ENCODE results near the gene CUBN.

The CUBN gene

DNA sequence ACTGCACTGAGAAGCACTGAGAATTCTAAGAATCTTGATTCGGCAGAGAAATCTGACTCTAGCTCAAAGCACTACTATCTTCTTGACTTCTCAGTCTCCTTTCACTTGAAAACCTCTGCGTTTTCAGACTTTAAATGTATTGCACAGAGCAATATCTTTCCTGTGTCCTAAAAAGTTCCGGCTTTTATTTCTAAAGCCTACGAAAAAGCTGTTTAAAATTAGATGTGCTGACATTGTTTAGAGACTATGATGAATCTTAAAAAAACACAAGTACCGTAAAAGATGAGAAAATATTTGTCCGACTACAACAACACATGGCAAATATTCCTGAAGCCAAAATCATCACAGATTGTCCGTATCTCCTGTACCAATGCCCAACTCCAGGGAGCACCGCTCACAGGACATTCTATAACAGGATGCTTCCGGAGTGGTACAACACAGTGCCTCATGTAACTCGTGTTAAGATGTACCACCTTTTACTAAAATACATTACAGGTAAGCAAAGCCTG is 136.9 kb downstream of the CUBN start:
- no peak overlapping the region for H3K4me3 ChIP-seq (ENCODE audit: control insufficient read depth in 1 of 7, extremely low read depth in 1 of 7, insufficient read depth in 4 of 7, low read depth in 2 of 7, low read length in 6 of 7)
- H3K36me3 ChIP-seq (ENCODE audit: control insufficient read depth in 4 of 4, insufficient read depth in 4 of 4, low read length in 3 of 4) = no peaks in the 10 kb centered on the region
- no peaks in the 10 kb centered on the region for H3K9me3 ChIP-seq (ENCODE audit: control extremely low read depth in 1 of 5, control insufficient read depth in 4 of 5, insufficient read depth in 2 of 5, low read depth in 1 of 5, low read length in 4 of 5)
- H3K27ac ChIP-seq (ENCODE audit: insufficient read depth in 1 of 2, low read depth in 1 of 2, low read length in 2 of 2, poor library complexity in 1 of 2, severe bottlenecking in 2 of 2) = no peak overlapping the region
- H3K4me1 ChIP-seq (ENCODE audit: control extremely low read depth in 1 of 4, control insufficient read depth in 4 of 4, insufficient read depth in 4 of 4, low read length in 3 of 4) = peaks cover 5 to 32% (median 15%) of the 10 kb centered on the region in 4 experiments
- no peaks in the 10 kb centered on the region for H3K27me3 ChIP-seq (replicated peaks in 2 of 5; ENCODE audit: control insufficient read depth in 4 of 5, insufficient read depth in 5 of 5, low read length in 4 of 5)
- POLR2A ChIA-PET = no interaction called here
- WGBS (ENCODE audit: insufficient coverage) = 95% methylated on average over 9 of the region's 10 CpGs
- DNase-seq = no peak
- CTCF ChIA-PET = interaction anchor here (1.0 kb wide), 2 partner anchors 16 to 34 kb away, joined by 3 read pairs; no protein-coding TSS in a partner anchor

GRCh38 chr10:16991011-16991410 is 138.6 kb downstream of the CUBN start:
- H3K4me1 ChIP-seq (ENCODE audit: control extremely low read depth in 1 of 4, control insufficient read depth in 4 of 4, insufficient read depth in 4 of 4, low read length in 3 of 4) = peaks cover 0 to 19% (median 5%) of the 10 kb centered on the region in 4 experiments
- no peaks in the 10 kb centered on the region for H3K9me3 ChIP-seq (ENCODE audit: control extremely low read depth in 1 of 5, control insufficient read depth in 4 of 5, insufficient read depth in 2 of 5, low read depth in 1 of 5, low read length in 4 of 5)
- DNase-seq = no peak
- 100% methylated on average over 1 of the region's 2 CpGs for WGBS (ENCODE audit: insufficient coverage)
- no peaks in the 10 kb centered on the region for H3K27me3 ChIP-seq (replicated peaks in 2 of 5; ENCODE audit: control insufficient read depth in 4 of 5, insufficient read depth in 5 of 5, low read length in 4 of 5)
- H3K27ac ChIP-seq (ENCODE audit: insufficient read depth in 1 of 2, low read depth in 1 of 2, low read length in 2 of 2, poor library complexity in 1 of 2, severe bottlenecking in 2 of 2) = no peak overlapping the region
- no peaks in the 10 kb centered on the region for H3K36me3 ChIP-seq (ENCODE audit: control insufficient read depth in 4 of 4, insufficient read depth in 4 of 4, low read length in 3 of 4)
- POLR2A ChIA-PET = no interaction called here
- H3K4me3 ChIP-seq (ENCODE audit: control insufficient read depth in 1 of 7, extremely low read depth in 1 of 7, insufficient read depth in 4 of 7, low read depth in 2 of 7, low read length in 6 of 7) = no peak overlapping the region
- CTCF ChIA-PET = no interaction called here

DNA sequence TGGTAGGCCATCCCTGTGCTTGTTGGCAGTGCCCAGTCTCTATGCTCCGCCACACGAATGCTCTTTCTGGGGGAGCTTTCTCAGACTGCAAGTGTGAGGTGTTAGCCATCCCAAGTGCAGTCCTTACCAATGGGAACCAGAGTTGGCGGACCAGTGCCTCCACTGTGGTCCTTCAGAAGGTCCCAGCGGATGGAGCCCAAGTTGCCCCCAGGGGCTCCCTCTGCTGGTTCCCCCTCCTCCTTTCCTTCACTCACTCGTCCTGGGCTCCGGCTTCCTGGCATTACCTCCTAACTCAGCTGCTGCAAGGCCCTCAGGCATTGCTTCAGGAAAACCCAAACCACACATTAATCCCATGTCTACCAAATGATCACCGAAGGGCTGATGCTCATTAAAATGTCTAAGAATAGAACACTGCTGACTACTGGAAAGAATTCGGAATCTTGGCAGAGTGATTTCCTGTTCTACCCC is 139.8 kb downstream of the CUBN start:
- POLR2A ChIA-PET = no interaction called here
- H3K27me3 ChIP-seq (replicated peaks in 2 of 5; ENCODE audit: control insufficient read depth in 4 of 5, insufficient read depth in 5 of 5, low read length in 4 of 5) = no peaks in the 10 kb centered on the region
- H3K36me3 ChIP-seq (ENCODE audit: control insufficient read depth in 4 of 4, insufficient read depth in 4 of 4, low read length in 3 of 4) = peaks cover 0 to 2% (median 0%) of the 10 kb centered on the region in 4 experiments
- H3K27ac ChIP-seq (ENCODE audit: insufficient read depth in 1 of 2, low read depth in 1 of 2, low read length in 2 of 2, poor library complexity in 1 of 2, severe bottlenecking in 2 of 2) = no peak overlapping the region
- CTCF ChIA-PET = no interaction called here
- H3K9me3 ChIP-seq (ENCODE audit: control extremely low read depth in 1 of 5, control insufficient read depth in 4 of 5, insufficient read depth in 2 of 5, low read depth in 1 of 5, low read length in 4 of 5) = no peaks in the 10 kb centered on the region
- no peak overlapping the region for H3K4me3 ChIP-seq (ENCODE audit: control insufficient read depth in 1 of 7, extremely low read depth in 1 of 7, insufficient read depth in 4 of 7, low read depth in 2 of 7, low read length in 6 of 7)
- DNase-seq = no peak
- WGBS (ENCODE audit: insufficient coverage) = 91% methylated on average over 4 of the region's 8 CpGs
- H3K4me1 ChIP-seq (ENCODE audit: control extremely low read depth in 1 of 4, control insufficient read depth in 4 of 4, insufficient read depth in 4 of 4, low read length in 3 of 4) = peaks cover 0 to 8% (median 1%) of the 10 kb centered on the region in 4 experiments

- ChIA-PET POLR2A (no interaction called here), CTCF (interaction anchor here (1.0 kb wide), 1 partner anchor 11 kb away, joined by 4 read pairs; no protein-coding TSS in a partner anchor)
- no CpG with 5 or more reads among the region's 2 CpGs for WGBS (ENCODE audit: insufficient coverage)
- no peak for DNase-seq
- Histone ChIP-seq H3K27me3 (replicated peaks in 2 of 5; ENCODE audit: control insufficient read depth in 4 of 5, insufficient read depth in 5 of 5, low read length in 4 of 5) (no peaks in the 10 kb centered on the region), H3K4me1 (ENCODE audit: control extremely low read depth in 1 of 4, control insufficient read depth in 4 of 4, insufficient read depth in 4 of 4, low read length in 3 of 4) (peaks cover 0 to 1% (median 0%) of the 10 kb centered on the region in 4 experiments), H3K4me3 (ENCODE audit: control insufficient read depth in 1 of 7, extremely low read depth in 1 of 7, insufficient read depth in 4 of 7, low read depth in 2 of 7, low read length in 6 of 7) (no peak overlapping the region), H3K27ac (ENCODE audit: insufficient read depth in 1 of 2, low read depth in 1 of 2, low read length in 2 of 2, poor library complexity in 1 of 2, severe bottlenecking in 2 of 2) (no peak overlapping the region), H3K9me3 (ENCODE audit: control extremely low read depth in 1 of 5, control insufficient read depth in 4 of 5, insufficient read depth in 2 of 5, low read depth in 1 of 5, low read length in 4 of 5) (no peaks in the 10 kb centered on the region), H3K36me3 (ENCODE audit: control insufficient read depth in 4 of 4, insufficient read depth in 4 of 4, low read length in 3 of 4) (peaks cover 0 to 2% (median 0%) of the 10 kb centered on the region in 4 experiments)
Measured at GRCh38 chr10:16988900-16989299, 140.7 kb downstream of the CUBN start.

- H3K4me3 ChIP-seq (ENCODE audit: control insufficient read depth in 1 of 7, extremely low read depth in 1 of 7, insufficient read depth in 4 of 7, low read depth in 2 of 7, low read length in 6 of 7) = no peak overlapping the region
- no peak overlapping the region for H3K27ac ChIP-seq (ENCODE audit: insufficient read depth in 1 of 2, low read depth in 1 of 2, low read length in 2 of 2, poor library complexity in 1 of 2, severe bottlenecking in 2 of 2)
- H3K27me3 ChIP-seq (replicated peaks in 2 of 5; ENCODE audit: control insufficient read depth in 4 of 5, insufficient read depth in 5 of 5, low read length in 4 of 5) = no peaks in the 10 kb centered on the region
- no peaks in the 10 kb centered on the region for H3K9me3 ChIP-seq (ENCODE audit: control extremely low read depth in 1 of 5, control insufficient read depth in 4 of 5, insufficient read depth in 2 of 5, low read depth in 1 of 5, low read length in 4 of 5)
- peaks cover 0 to 2% (median 0%) of the 10 kb centered on the region in 4 experiments for H3K36me3 ChIP-seq (ENCODE audit: control insufficient read depth in 4 of 4, insufficient read depth in 4 of 4, low read length in 3 of 4)
- H3K4me1 ChIP-seq (ENCODE audit: control extremely low read depth in 1 of 4, control insufficient read depth in 4 of 4, insufficient read depth in 4 of 4, low read length in 3 of 4) = no peaks in the 10 kb centered on the region
- ChIA-PET POLR2A (interaction anchor here (1.0 kb wide), 1 partner anchor 15 kb away, joined by 3 read pairs; no protein-coding TSS in a partner anchor), CTCF (no interaction called here)
- no peak for DNase-seq
- 99% methylated on average over 5 of the region's 8 CpGs for WGBS (ENCODE audit: insufficient coverage)
Measured at GRCh38 chr10:16987976-16988610, 141.5 kb downstream of the CUBN start.

DNA sequence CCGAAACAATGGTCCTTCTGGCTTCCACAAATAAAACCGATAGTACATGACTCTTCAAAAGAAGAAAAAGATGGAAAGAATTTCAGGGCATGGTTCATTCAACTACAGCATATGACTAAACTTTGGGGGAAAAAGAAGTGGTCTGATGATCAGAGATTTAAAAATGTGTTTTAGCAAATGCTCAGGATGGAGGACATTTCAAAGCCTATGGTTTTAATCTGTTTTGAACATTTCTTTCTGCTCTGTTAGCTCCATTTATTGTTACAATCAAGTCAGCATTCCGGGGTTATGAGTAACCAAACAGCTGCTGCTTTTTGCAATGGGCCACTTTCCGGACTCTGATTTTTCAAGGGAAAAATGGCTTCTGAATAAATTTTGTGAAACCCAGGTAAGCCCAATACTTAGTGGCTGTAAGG is 142.4 kb downstream of the CUBN start:
- ChIA-PET POLR2A (interaction anchor here (1.0 kb wide), 1 partner anchor 14 kb away, joined by 3 read pairs; no protein-coding TSS in a partner anchor), CTCF (interaction anchor here (1.3 kb wide), 1 partner anchor 29 kb away, joined by 4 read pairs; no protein-coding TSS in a partner anchor)
- Histone ChIP-seq H3K4me1 (ENCODE audit: control extremely low read depth in 1 of 4, control insufficient read depth in 4 of 4, insufficient read depth in 4 of 4, low read length in 3 of 4) (no peaks in the 10 kb centered on the region), H3K4me3 (ENCODE audit: control insufficient read depth in 1 of 7, extremely low read depth in 1 of 7, insufficient read depth in 4 of 7, low read depth in 2 of 7, low read length in 6 of 7) (no peak overlapping the region), H3K27ac (ENCODE audit: insufficient read depth in 1 of 2, low read depth in 1 of 2, low read length in 2 of 2, poor library complexity in 1 of 2, severe bottlenecking in 2 of 2) (no peak overlapping the region), H3K27me3 (replicated peaks in 2 of 5; ENCODE audit: control insufficient read depth in 4 of 5, insufficient read depth in 5 of 5, low read length in 4 of 5) (no peaks in the 10 kb centered on the region), H3K9me3 (ENCODE audit: control extremely low read depth in 1 of 5, control insufficient read depth in 4 of 5, insufficient read depth in 2 of 5, low read depth in 1 of 5, low read length in 4 of 5) (no peaks in the 10 kb centered on the region), H3K36me3 (ENCODE audit: control insufficient read depth in 4 of 4, insufficient read depth in 4 of 4, low read length in 3 of 4) (peaks cover 0 to 2% (median 0%) of the 10 kb centered on the region in 4 experiments)
- no peak for DNase-seq
- 100% methylated on average over 4 of the region's 4 CpGs for WGBS (ENCODE audit: insufficient coverage)

Measured in common myeloid progenitor, CD34-positive (primary cell).